H9 (cell line): ENCODE results near the gene YWHAH. TPM values are rescaled to one million over a fixed set of nuclear protein-coding genes. Genes with fewer than 3 reads are reported as not detected.
A peak's percentile ranks its signal among the peaks of the same experiment; 100 is the strongest.

Source experiments
- DNase-seq: peaks from one replicate; pipeline ENCODE4 v3.0.0-alpha.2; 2017
- H2AFZ ChIP-seq: one replicate; pipeline ENCODE4 v1.6.1; 2013; ENCODE audit warnings: mild to moderate bottlenecking, low read length, control low read depth, moderate library complexity
- H2AK5ac ChIP-seq: 2 replicates; pipeline ENCODE4 v1.6.1; 2013; ENCODE audit warnings: low read length, control low read depth, mixed read lengths; ENCODE audit not compliant: insufficient read length
- H2BK120ac ChIP-seq: one replicate; pipeline ENCODE4 v1.6.1; 2013; ENCODE audit warnings: low read depth, mild to moderate bottlenecking, low read length, control low read depth, inconsistent platforms; ENCODE audit not compliant: poor library complexity, severe bottlenecking
- H2BK12ac ChIP-seq: 2 replicates; pipeline ENCODE4 v1.6.1; 2013; ENCODE audit warnings: low read length, control low read depth, mixed read lengths, low read depth; ENCODE audit not compliant: insufficient read length
- H2BK15ac ChIP-seq: 2 replicates; pipeline ENCODE4 v1.6.1; 2013; ENCODE audit warnings: low read depth, low read length, control low read depth
- H2BK20ac ChIP-seq: one replicate; pipeline ENCODE4 v1.6.1; 2013; ENCODE audit warnings: low read depth, mild to moderate bottlenecking, low read length, control low read depth, inconsistent platforms; ENCODE audit not compliant: poor library complexity, severe bottlenecking
- H2BK5ac ChIP-seq: 2 replicates; pipeline ENCODE4 v1.6.1; 2013; ENCODE audit warnings: low read length, control low read depth, mixed read lengths; ENCODE audit not compliant: insufficient read length
- H3K14ac ChIP-seq: 2 replicates; pipeline ENCODE4 v1.6.1; 2013; ENCODE audit warnings: low read length, control low read depth; ENCODE audit not compliant: insufficient read depth
- H3K18ac ChIP-seq: 2 replicates; pipeline ENCODE4 v1.6.1; 2013; ENCODE audit warnings: low read depth, mild to moderate bottlenecking, mixed read lengths, low read length, control low read depth; ENCODE audit not compliant: insufficient read length
- H3K23ac ChIP-seq: 2 replicates; pipeline ENCODE4 v1.6.1; 2013; ENCODE audit warnings: low read length, control low read depth, mixed read lengths, low read depth; ENCODE audit not compliant: insufficient read length
- H3K23me2 ChIP-seq: 2 replicates; pipeline ENCODE4 v1.6.1; 2013; ENCODE audit warnings: low read depth, mild to moderate bottlenecking, mixed read lengths, low read length, control low read depth; ENCODE audit not compliant: insufficient read length, poor library complexity, severe bottlenecking
- H3K27ac ChIP-seq: 2 replicates; pipeline ENCODE4 v1.5.1; 2013; ENCODE audit warnings: low read length, control low read depth, mixed read lengths, low read depth; ENCODE audit not compliant: insufficient read length
- H3K27me3 ChIP-seq: 2 replicates; pipeline ENCODE4 v1.6.1; 2013; ENCODE audit warnings: low read length, control low read depth, inconsistent platforms; ENCODE audit not compliant: insufficient read depth
- H3K4ac ChIP-seq: 2 replicates; pipeline ENCODE4 v1.6.1; 2013; ENCODE audit warnings: low read depth, mild to moderate bottlenecking, control low read depth, inconsistent platforms, low read length, moderate library complexity
- H3K4me1 ChIP-seq: 2 replicates; pipeline ENCODE4 v1.6.1; 2013; ENCODE audit warnings: low read length, control low read depth, inconsistent platforms; ENCODE audit not compliant: insufficient read depth
- H3K4me2 ChIP-seq: 2 replicates; pipeline ENCODE4 v1.6.1; 2013; ENCODE audit warnings: low read length, control low read depth, mixed read lengths; ENCODE audit not compliant: insufficient read length, insufficient read depth
- H3K56ac ChIP-seq: 2 replicates; pipeline ENCODE4 v1.6.1; 2013; ENCODE audit warnings: low read depth, mild to moderate bottlenecking, mixed read lengths, low read length, control low read depth; ENCODE audit not compliant: insufficient read length
- H3K79me1 ChIP-seq: 2 replicates; pipeline ENCODE4 v1.6.1; 2013; ENCODE audit warnings: low read depth, mild to moderate bottlenecking, moderate library complexity, low read length, control low read depth, inconsistent platforms; ENCODE audit not compliant: insufficient read depth, poor library complexity, severe bottlenecking
- H3K79me2 ChIP-seq: 2 replicates; pipeline ENCODE4 v1.6.1; 2013; ENCODE audit warnings: low read length, control low read depth, inconsistent platforms; ENCODE audit not compliant: insufficient read depth
- H3K9ac ChIP-seq: 2 replicates; pipeline ENCODE4 v1.6.1; 2013; ENCODE audit warnings: low read length, control low read depth, mixed read lengths; ENCODE audit not compliant: insufficient read length; ENCODE audit errors: extremely low read depth
- H3K9me3 ChIP-seq: one replicate; pipeline ENCODE4 v1.6.1; 2013; ENCODE audit warnings: low read depth, low read length, inconsistent platforms; ENCODE audit not compliant: control insufficient read depth
- H3T11ph ChIP-seq: one replicate; pipeline ENCODE4 v1.6.1; 2013; ENCODE audit warnings: mild to moderate bottlenecking, low read length, control low read depth, inconsistent platforms
- H4K20me1 ChIP-seq: one replicate; pipeline ENCODE4 v1.6.1; 2013; ENCODE audit not compliant: control insufficient read depth, insufficient read length, insufficient read depth
- H4K5ac ChIP-seq: 2 replicates; pipeline ENCODE4 v1.6.1; 2013; ENCODE audit warnings: low read depth, mild to moderate bottlenecking, mixed read lengths, low read length, control low read depth; ENCODE audit not compliant: insufficient read length
- H4K8ac ChIP-seq: replicated peaks from 2 replicates; pipeline ENCODE4 v1.6.1; 2013; ENCODE audit warnings: low read length, control low read depth, mixed read lengths, low read depth; ENCODE audit not compliant: insufficient read length
- H4K91ac ChIP-seq: 2 replicates; pipeline ENCODE4 v1.6.1; 2013; ENCODE audit warnings: low read depth, mild to moderate bottlenecking, moderate library complexity, mixed read lengths, low read length, control low read depth; ENCODE audit not compliant: insufficient read length
- H3K27ac Mint-ChIP-seq, 3 experiments: 2 replicates in 2 of 3; 3 replicates in 1 of 3; pipeline ENCODE4 v1.8.0; 2020 to 2021; ENCODE audit warnings: mixed read lengths in 3 of 3, mild to moderate bottlenecking in 1 of 3, moderate library complexity in 1 of 3
- H3K27me3 Mint-ChIP-seq: 2 replicates; pipeline ENCODE4 v1.8.0; 2021; ENCODE audit warnings: low read depth, mild to moderate bottlenecking, moderate library complexity, mixed read lengths
- H3K36me3 Mint-ChIP-seq, 3 experiments: 2 replicates in 2 of 3; 3 replicates in 1 of 3; pipeline ENCODE4 v1.8.0; 2020 to 2021; ENCODE audit warnings: low read depth in 3 of 3, mixed read lengths in 3 of 3; ENCODE audit not compliant: insufficient read depth in 1 of 3
- H3K4me1 Mint-ChIP-seq, 2 experiments: 2 replicates each; pipeline ENCODE4 v1.8.0; 2020; ENCODE audit warnings: mixed read lengths in 2 of 2
- H3K4me3 Mint-ChIP-seq, 2 experiments: 2 replicates in 1 of 2; 3 replicates in 1 of 2; pipeline ENCODE4 v1.8.0; 2020 to 2021; ENCODE audit warnings: mild to moderate bottlenecking in 2 of 2, mixed read lengths in 2 of 2, moderate library complexity in 1 of 2
- H3K9me3 Mint-ChIP-seq, 2 experiments: 2 replicates in 1 of 2; 3 replicates in 1 of 2; pipeline ENCODE4 v1.8.0; 2020; ENCODE audit warnings: mild to moderate bottlenecking in 2 of 2, mixed read lengths in 2 of 2, moderate library complexity in 1 of 2
- CTCF ChIP-seq: fragments of 200-600 bp; sonication (generic); conservative IDR thresholded peaks from 3 replicates; pipeline ENCODE4 v1.8.0; 2021; ENCODE audit warnings: antibody characterized with exemption, mild to moderate bottlenecking
- WGBS: extraction: QIAGEN DNeasy Blood & Tissue Kit; methylation state at CpG from one replicate; pipeline ENCODE4 v1.1.7; 2013; ENCODE audit warnings: missing lambda C conversion rate, low lambda C conversion rate, mixed read lengths; ENCODE audit not compliant: insufficient read length; ENCODE audit errors: extremely low coverage; 5-methylcytosine and 5-hydroxymethylcytosine counted together
- total RNA-seq: library from RNA; stranded (reverse); gene quantifications from 2 replicates; pipeline ENCODE4 v1.2.1, GENCODE V29; 2021

Gene YWHAH
- total RNA-seq, 1 experiment from 2014 or later: 250 TPM

GRCh38 chr22:31920306-31920705 is 24.0 kb upstream of the YWHAH start:
- no peak overlapping the region for H3K27ac ChIP-seq
- no peak overlapping the region for H3K4ac ChIP-seq
- peaks cover 2% of the 10 kb centered on the region for H3K27me3 Mint-ChIP-seq
- no peaks in the 10 kb centered on the region for H4K20me1 ChIP-seq
- no peak overlapping the region for H2BK12ac ChIP-seq
- no CpG with 5 or more reads among the region's 3 CpGs for WGBS
- H4K91ac ChIP-seq: no peak overlapping the region
- no peak for TF ChIP-seq CTCF
- no peak overlapping the region for H2BK15ac ChIP-seq
- H3K56ac ChIP-seq: no peak overlapping the region
- H3T11ph ChIP-seq: no peak overlapping the region
- no peak overlapping the region for H3K4me2 ChIP-seq
- no peak overlapping the region for H2BK20ac ChIP-seq
- H3K27me3 ChIP-seq: no peaks in the 10 kb centered on the region
- no peaks in the 10 kb centered on the region for H3K79me1 ChIP-seq
- H3K23ac ChIP-seq: no peak overlapping the region
- H3K4me1 Mint-ChIP-seq: peaks cover 0 to 4% of the 10 kb centered on the region in 2 experiments; a peak in 1 of 4 replicates
- no peak overlapping the region for H3K4me3 Mint-ChIP-seq
- no peak overlapping the region for H2AFZ ChIP-seq
- H3K36me3 Mint-ChIP-seq: no peaks in the 10 kb centered on the region; a peak in 1 of 7 replicates
- H3K23me2 ChIP-seq: no peaks in the 10 kb centered on the region
- H3K14ac ChIP-seq: no peak overlapping the region
- DNase-seq: no peak
- no peak overlapping the region for H3K9ac ChIP-seq
- H3K18ac ChIP-seq: no peak overlapping the region
- no peak overlapping the region for H4K8ac ChIP-seq
- no peak overlapping the region for H2BK5ac ChIP-seq
- no peak overlapping the region for H2BK120ac ChIP-seq
- H3K9me3 ChIP-seq: no peaks in the 10 kb centered on the region
- H3K4me1 ChIP-seq: no peaks in the 10 kb centered on the region; the same call in 1 of the 2 replicates
- no peaks in the 10 kb centered on the region for H3K9me3 Mint-ChIP-seq
- no peaks in the 10 kb centered on the region for H3K79me2 ChIP-seq
- no peak overlapping the region for H2AK5ac ChIP-seq
- H4K5ac ChIP-seq: no peak overlapping the region
- H3K27ac Mint-ChIP-seq: 0 out of 7 replicates have a peak overlapping the region, but pooled peaks of 1 of the 3 experiments have one; percentile 14
